Ramos (cell line): ENCODE measurements around the gene UBA52.
"Not testable (repeated sequence)": the region's sequence is repeated elsewhere in the genome, so short reads cannot be mapped to it uniquely, and the experiment has no call there.

ENCODE experiments used
- in situ Hi-C: fragments of 300-500 bp; cut with MboI; formaldehyde crosslinking; loops from one replicate; pipeline ENCODE4 v1.14.3; 2022; ENCODE audit warnings: low sequenced_read_pairs; ENCODE audit not compliant: unreplicated experiment

UBA52 gene

DNA sequence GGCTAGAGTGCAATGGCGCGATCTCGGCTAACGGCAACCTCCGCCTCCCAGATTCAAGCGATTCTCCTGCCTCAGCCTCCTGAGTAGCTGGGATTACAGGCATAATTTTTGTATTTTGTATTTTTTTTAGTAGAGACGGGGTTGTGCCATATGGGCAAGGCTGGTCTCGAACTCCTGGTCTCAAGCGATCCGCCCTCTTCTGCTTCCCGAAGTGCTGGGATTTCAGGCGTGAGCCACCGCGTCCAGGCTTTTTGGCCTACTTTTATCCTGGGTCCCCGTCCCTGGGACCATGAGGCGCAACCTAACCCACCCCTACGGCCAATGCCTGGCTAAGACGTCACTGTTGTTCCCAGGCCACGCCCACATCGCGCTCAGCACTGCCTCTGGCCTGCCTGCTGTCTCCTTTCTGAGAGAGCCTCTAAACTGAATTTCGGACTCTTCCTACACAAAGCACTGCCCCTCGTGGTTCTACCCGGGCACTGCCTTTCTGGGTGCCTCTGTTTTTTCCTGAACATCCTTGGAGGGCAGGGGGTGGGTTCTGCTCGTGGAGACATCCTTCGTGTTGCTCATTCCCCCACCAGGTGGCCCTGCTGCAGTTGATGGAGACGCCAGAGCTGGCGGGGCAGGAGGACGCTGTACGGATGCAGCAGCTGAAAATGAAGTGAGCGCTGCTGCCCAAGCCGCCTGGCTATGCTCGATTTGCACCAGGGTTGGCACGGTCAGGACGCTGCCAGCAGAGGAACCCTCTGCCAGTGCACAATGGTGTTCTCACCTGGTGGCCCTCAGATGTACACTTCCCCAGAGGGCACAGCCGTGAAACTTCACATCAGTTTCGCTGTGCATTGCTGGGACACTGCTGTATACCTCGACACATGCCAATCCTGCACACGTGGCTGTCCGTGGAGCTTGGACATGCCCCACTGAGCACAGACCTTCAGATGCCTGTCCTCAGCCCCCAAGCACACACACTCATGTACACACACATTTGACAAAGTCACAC is 18.9 kb downstream of the UBA52 start:
- in situ Hi-C loops, result no loop called here

DNA sequence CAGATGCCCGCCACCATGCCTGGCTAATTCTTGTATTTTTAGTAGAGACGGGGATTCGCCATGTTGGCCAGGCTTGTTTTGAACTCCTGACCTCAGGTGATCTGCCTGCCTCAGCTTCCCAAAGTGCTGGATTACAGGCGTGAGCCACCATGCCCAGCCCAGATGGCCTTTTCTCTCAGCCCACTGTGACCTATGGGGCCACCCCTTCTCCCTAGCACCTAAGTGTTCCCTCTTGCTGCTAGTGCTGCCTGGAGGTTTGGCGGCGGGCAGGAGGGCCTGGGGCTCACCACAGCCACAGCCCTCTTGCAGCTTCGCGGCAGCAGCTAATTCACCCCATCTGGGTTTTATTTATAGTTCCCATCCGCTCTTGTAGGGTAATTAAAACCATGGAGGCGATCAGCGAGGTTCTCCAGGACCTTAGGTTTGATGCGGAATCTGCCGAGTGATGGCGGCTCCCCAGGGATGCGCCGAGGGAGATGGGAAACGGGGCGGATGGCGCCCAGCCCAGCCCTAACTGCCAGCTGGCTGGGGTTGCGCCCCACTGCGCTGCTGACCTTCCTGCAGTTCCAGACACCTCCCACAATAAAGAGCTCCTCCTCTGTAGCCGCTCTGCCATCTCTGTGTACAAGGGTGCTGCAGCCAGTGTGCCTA is 20.2 kb downstream of the UBA52 start:
- in situ Hi-C loops, result no loop called here

DNA sequence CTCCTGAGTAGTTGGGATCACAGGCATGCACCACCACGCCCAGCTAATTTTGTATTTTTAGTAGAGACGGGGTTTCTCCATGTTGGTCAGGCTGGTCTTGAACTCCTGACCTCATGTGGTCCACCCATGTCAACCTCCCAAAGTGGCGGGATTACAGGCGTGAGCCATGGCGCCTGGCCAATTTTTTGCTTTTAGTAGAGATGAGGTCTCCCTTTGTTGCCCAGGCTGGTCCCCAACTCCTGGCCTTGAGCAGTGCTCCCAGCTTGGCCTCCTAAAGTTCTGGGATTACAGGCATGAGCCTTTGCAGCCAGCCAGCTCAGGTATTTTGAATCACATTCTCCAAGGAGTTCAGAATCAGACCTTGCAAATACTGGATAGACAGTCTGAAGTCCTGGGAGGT is 21.1 kb downstream of the UBA52 start:
- in situ Hi-C loops, result not testable (repeated sequence)

DNA sequence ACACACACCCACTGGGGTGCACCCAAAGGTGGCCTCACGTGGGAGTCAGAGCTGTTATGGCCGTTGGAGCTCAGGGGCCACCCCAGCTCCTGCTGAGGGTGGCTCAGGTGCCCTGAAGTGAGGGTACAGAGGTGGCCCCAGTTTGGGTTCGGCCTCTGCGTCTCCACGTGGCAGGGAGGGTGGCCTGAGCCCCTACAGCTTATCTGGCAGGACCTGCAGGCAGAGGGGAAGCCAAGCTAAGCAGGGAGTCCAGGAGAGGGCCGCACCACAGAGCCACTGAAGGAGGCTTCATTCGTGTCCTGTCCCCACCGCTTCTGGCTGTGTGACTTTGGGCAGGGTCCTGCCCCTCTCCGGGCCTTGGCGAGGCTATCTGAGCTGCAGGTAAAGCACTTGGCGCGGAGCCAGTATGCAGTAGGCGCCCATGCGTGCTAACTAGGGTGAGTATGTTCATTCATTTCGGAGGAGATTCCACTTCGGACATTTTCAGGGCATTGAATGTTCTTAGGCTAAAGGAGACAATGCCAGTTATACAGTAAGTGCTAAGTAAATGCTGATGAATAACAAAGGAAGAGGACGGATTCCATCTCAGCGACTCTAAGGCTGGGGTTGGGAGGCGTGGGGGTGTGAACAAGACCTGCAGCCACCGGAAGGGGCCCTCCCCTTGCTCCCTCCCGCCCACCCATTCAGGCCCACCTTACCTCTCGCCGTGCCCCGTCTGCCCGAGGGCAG is 21.9 kb downstream of the UBA52 start:
- in situ Hi-C loops, result no loop called here

DNA sequence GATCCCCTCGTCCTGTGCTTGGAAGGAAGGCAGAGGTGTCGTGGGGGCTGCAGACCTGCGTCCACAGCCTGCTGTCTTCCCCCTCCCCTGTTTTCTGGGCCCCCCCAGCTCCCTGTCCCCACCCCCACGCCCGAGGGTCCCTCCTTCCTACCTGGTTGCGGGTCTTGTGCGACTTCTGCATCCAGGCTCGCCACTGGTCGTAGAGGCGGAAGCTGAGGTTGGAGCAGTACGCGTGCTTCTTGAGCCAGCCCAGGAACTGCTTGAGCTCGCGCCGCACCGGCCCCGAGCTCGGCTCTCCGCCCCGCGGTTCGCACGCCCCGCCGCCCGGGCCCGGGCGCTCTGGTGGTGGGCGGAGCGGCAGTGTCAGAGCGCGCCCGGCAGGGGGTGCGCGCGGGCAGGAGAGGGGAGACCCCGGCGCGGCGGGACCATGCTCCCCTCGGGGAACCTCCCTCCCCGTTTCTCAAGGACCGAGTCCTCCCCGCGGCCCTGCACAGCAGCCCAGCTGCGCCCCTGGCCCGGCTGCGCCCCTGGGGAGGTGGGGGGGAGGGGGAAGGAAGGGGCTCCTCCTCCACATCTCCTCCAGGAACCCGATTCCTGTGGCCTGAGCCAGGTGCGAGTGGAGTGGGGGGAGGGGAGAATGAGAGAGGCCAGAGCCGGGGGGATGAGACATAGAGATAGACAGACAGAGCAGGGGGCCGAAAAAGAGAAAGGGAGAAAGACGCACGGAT is 22.6 kb downstream of the UBA52 start:
- in situ Hi-C loops, result no loop called here

DNA sequence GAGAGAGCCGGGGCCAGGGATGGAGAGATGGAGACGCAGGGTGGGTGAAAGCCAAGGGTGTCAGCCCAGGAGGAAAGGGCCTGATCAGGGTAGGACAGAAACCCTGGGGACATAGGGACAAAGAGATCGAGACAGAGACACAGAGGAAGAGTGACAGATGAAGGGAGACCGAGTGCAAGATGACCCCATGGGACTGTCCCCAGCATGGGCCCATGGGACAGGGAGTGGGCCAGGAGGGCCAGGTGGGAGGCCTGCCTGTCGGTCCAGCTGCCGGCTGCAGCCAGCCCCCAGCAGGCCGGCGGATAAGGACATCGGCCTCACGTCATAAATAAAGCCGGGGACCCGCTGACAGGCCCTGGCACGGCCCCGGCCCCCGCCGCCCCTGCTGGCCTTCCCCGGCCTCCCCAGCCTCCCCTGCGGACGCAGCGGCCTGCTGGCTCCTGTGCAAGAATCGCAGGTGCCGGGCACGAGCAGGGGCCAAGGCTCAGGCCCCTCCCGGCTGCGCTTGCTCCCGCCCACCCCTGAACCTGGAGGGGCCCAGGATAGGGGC is 23.2 kb downstream of the UBA52 start:
- in situ Hi-C loops, result no loop called here

DNA sequence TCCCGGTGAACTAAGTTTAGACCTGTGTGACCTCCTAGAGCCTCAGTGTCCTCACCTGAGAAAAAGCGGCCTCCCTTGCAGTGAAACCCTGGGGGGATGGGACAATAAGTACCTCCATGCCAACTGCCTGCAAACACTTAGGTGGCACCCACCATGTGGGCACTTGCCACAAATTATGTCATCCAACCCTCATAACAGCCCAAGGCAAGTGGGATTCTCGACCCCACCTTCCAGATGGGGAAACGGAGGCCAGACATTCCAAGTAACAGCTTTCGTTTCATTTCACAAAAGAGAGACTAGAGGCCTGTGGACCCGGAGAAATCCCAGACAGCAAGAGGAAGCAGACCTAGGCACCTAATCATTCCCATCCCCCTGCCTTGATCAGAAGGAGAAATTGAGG is 23.8 kb downstream of the UBA52 start:
- in situ Hi-C loops, result no loop called here

DNA sequence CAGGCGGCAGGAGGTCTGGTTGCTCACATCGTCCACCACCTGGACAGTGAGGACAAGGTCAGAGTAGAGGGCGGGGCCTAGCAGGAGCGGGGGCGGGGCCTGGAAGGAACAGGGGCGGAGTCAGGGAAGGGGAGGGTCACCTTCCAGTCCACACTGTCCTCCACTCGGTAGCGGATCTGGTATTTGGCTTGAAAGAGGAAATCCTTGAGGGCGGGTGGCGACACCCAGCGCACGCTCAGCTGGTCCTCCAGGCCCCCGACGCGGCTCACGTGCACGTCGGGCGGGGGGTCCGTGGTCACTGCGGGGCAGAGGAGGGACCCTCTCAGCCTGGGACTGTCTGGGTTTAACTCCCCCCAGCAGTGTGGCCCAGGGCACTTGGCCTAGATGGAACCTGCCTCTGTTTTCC is 25.1 kb downstream of the UBA52 start:
- in situ Hi-C loops, result no loop called here

DNA sequence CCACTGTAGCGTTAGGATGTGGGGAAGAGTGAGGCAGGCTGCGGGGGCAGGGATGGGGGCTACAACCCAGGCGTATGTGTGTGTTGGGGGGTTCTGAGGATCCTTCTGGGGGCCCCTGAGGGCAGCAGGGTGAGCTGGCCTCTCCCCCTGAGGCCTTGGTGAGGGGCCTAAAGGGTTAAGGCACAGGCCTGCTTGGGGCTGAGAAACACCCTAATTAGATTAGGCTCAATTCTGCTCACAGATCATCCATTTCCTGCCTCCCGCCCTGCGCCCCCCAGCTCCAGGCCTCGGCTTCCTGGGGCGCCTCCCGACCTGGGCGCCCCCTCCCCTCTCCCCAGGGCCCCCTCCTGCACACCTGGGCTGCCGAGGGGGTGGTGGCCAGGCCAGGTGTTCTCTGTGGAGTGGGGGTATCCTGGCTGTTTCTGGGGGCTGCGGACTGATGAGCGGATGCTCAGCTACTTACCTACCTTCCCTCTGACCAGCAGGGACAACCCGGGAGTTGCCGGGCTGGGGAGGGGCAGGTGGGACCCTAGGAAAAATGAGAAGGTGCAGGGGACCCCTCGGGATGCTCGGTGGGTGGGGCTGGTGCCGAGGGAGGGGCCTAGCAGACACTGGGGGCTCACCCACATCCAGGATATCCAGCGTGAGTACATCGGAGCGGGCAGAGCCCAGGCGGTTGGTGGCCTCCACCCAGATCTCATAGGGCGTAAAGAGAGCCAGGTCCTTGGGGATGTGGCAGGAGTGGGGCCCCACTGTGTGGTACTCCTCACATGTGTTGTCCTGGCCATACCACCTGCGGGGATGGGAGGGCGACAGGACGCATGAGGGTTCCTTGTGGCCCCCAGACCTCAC is 26.4 kb downstream of the UBA52 start:
- in situ Hi-C loops, result no loop called here

DNA sequence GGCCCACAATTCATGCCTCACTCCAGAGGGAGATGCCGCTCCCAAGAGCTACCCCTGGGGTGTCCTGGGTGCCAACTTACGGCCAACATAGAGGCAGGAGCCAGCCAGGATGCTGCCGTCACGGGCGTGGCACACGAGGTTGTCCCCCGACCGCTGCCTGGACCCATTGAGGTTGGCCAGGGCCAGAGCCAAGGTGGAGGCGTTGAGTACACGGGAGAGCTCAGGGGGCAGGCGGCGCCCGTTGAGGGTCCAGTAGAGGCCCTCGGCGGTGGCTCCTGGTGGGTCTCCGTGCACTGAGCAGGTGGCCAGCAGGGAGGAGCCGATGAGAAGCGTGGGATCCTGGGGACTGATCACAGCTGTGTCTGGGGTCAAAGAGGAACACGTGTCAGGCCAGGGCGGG is 27.8 kb downstream of the UBA52 start:
- in situ Hi-C loops, result no loop called here

DNA sequence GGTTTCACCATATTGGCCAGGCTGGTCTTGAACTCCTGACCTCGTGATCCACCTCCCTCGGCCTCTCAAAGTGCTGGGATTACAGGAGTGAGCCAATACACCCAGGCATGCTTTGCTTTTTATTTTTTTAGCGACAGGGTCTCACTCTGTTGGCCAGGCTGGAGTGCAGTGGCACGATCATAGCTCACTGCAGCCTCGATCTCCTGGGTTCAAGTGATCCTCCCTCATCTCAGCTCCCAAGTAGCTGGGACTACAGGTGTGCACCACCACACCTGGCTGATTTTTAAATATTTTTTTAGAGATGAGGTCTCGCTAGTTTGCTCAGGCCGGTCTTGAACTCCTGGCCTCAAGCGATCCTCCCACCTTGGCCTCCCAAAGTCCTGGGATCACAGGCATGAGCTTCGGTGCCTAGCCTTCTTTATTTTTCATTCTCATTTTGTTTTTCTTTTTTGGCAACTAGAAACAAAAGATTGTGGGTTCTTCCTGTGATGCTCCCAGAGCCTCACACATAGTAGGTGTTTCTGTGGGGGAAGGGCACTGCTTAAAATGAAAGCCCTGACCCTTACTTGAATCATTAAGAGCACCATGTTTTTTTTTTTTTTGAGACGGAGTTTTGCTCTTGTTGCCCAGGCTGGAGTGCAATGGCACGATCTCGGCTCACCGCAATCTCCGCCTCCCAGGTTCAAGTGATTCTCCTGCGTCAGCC is 29.2 kb downstream of the UBA52 start:
- in situ Hi-C loops, result not testable (repeated sequence)

DNA sequence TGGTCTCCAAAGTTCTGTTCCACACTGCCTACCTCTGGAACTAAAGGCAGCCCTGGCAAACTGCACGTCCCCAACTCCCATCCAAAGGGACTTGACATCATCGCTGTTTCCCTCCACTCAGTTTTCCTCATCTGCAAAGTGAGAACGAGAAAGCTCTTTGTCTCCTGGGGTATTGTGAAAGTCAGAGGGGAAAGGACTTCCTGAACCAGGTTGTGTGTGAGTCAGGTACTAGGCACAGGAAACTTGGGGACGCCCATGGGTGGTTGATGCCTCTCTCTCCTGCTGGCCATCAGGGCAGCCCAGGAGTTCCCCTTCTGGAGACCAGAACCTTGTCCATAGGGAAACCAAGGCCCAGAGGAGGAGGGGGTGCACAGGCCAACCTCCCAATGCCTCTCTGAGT is 30.2 kb downstream of the UBA52 start:
- in situ Hi-C loops, result no loop called here

DNA sequence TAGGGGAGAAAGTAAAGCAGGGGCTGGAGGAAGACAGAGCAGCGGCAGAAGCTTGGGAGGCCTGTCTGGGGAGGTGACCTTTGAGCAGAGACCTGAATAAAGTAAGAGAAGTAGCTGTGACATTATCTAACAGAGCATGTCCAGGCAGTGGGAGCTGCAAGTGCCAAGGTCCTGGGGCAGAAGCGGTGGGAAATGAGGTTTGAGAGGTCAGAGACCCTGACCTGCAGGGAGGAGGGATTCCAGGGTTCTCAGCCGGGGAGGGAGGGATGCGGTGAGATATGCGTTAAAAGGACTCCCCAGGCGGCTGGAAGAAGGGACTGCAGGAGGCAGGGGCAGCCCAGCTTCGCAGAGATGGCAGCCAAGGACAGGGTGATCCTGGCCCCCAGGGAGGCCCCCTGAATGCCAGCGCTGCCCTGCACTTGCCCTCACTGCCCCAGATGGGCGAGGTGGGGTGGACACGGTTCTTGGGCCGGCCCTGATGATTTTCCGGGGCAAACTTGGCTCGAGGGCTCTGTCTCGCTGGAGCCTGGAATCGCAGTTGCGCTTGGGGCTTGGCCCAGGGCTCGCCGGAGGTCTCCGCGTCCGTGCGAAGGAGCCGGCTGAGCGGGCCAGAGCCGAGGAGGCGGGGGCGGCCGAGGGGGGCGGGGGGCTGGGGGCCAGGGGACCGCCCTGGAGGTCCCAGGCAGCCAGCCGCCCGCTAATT is 31.7 kb downstream of the UBA52 start:
- in situ Hi-C loops, result no loop called here

DNA sequence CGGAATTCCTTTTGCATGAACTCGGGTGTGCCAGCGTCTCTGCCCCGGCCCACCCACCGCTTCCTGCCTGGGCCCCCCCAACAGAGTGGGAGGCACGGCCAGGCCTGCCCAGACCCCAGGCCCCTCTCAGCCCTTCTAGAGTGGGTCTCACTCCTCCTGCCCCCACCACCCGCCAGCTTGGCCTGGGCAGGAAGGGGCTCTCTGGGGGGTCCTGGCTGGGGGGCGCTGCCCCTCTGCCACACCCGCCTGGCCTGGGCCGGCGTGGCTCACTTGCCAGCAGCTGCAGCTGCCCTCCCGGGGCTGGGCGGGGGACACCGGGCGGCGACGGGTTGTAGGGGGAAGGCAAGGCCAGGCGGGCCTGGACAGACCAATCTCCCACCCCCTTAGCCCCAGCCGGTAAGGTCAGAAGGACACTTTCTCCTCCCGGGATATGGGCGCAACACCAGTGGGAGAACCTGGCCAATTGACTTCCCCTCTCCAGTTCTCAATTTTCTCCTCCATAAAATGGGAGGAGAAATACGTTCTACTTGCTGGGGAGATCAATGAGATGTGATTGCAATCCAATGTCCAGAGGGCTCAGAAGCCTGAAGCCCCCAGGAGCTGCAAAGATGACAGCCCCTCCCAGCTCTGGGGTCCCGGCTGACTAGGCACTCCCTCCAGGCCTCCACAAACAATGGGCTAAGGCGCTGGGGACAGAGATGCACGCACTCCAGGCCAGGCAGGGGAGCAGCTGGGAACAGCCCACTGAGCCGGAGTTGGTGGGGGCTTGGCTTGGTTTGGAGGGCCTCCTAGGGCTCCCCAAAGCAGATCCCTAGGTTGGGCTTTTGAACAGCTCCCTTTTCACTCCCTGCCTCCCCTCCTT is 32.5 kb downstream of the UBA52 start:
- in situ Hi-C loops, result no loop called here

DNA sequence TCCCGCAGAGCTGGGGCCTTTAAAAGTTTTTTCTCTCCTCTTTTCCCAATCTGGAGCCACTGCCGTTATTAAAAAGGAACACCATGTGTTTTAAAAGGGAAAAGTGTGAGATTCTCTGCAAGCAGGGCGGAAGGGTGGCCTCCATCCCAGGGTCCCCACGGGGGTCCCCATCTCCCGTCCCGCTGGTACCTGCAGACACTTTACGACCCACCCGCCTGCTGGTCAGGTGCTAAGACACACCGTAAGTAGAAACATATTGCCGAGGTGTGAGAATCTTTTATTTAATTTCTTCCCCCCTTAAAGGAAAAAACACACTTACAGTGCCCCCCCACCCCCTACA is 33.1 kb downstream of the UBA52 start:
- in situ Hi-C loops, result no loop called here

DNA sequence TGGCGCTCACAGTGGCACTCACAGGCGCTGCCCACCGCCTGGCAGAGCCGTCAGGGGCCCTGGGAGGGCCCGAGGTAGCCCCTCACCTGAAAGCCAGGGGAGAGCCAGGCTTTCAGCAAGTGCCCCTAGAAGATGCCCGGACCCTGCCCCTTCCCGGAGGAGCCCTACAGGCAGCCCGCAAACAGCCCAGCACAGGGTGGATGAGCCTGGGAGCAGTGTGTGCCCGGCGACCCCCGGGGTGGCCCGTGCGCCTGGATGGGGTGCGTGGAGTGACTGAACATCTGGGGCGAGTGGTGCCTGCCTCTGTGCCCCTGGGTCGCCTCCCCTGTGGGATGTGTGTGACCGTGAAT is 33.5 kb downstream of the UBA52 start:
- in situ Hi-C loops, result no loop called here

DNA sequence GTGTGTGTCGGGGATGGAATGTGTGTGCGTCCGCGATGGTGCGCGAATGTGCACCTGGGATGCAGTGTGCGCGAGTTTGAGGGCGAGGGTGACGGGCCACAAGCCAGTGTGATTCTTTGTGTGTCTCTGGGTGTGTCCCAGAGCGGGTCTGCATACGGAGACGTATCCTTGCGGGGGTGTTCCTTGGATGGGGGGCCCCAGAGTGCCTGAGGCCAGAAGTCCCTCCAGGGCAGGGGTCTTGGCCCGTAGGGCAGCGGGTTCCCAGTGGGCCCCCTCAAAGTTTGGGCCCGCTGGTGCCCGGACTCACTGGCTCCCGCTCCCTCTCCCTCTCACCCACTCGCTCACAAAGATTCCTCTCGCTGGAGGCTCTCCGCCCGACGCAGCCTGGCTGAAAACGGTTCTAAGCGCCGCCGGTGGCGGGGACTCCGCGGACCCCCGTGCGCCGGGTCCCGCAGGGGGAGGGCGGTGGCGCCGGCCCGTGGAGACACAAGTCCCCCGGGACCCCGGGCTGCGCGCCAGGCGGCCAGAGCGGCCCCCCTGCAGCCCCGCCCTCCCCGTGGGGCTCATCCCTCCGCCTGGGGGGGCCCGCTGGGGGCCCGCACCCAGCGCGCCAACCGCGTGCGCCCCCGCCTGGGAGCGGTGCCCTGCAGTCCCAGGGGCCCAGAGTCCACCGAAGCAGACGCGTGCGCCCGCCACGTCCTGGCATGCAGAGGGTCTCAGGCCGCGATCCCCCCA is 34.1 kb downstream of the UBA52 start:
- in situ Hi-C loops, result no loop called here
